A673 (cell line): ENCODE measurements around the gene RPL10A. TPM values are rescaled to one million over a fixed set of nuclear protein-coding genes. Genes with fewer than 3 reads are reported as not detected.

Experiments used
- BruUV-seq: library from RNA; stranded (reverse); fragments of 400-500 nt; replicated peaks from 2 replicates; lab custom pipeline; 2021; lab: Mats Ljungman, UMichigan
- CTCF ChIA-PET: fragments of 300-600 bp; sonication (Branson Sonifier 250); formaldehyde crosslinking; loops from one replicate; lab custom pipeline; 2022; ENCODE audit warnings: antibody characterized with exemption; lab: Charles Lee
- POLR2A ChIA-PET: fragments of 300-600 bp; sonication (Branson Sonifier 250); formaldehyde crosslinking; loops from one replicate; lab custom pipeline; 2022; ENCODE audit warnings: antibody characterized with exemption; ENCODE audit not compliant: low non-redundant PET; lab: Charles Lee
- DNase-seq: peaks from one replicate; pipeline ENCODE4 v3.0.0-alpha.2; 2015; ENCODE audit warnings: low spot score
- H3K27ac ChIP-seq: fragments of 200-600 bp; sonication (generic); 2 replicates; pipeline ENCODE4 v1.5.1; 2016; ENCODE audit warnings: mixed run types, low read depth, mild to moderate bottlenecking, mixed read lengths, antibody characterized with exemption, low read length; ENCODE audit not compliant: poor library complexity, severe bottlenecking
- H3K27me3 ChIP-seq: fragments of 200-600 bp; sonication (generic); replicated peaks from 2 replicates; pipeline ENCODE4 v1.6.1; 2017; ENCODE audit warnings: mixed run types, low read depth, mild to moderate bottlenecking, mixed read lengths, antibody characterized with exemption, low read length; ENCODE audit not compliant: insufficient read depth, poor library complexity
- H3K36me3 ChIP-seq: fragments of 200-600 bp; sonication (generic); 2 replicates; pipeline ENCODE4 v1.6.1; 2016; ENCODE audit warnings: mixed run types, mild to moderate bottlenecking, mixed read lengths, antibody characterized with exemption, low read length; ENCODE audit not compliant: insufficient read depth, poor library complexity, severe bottlenecking
- H3K4me1 ChIP-seq: fragments of 200-600 bp; sonication (generic); 2 replicates; pipeline ENCODE4 v1.6.1; 2017; ENCODE audit warnings: mixed run types, mild to moderate bottlenecking, mixed read lengths, antibody characterized with exemption, low read length; ENCODE audit not compliant: insufficient read depth, poor library complexity, severe bottlenecking
- H3K4me3 ChIP-seq: fragments of 200-600 bp; sonication (generic); 2 replicates; pipeline ENCODE4 v1.5.1; 2016; ENCODE audit warnings: low read depth, mixed run types, mild to moderate bottlenecking, mixed read lengths, low read length; ENCODE audit not compliant: poor library complexity, severe bottlenecking
- H3K9me3 ChIP-seq: fragments of 200-600 bp; sonication (generic); 2 replicates; pipeline ENCODE4 v1.6.1; 2016; ENCODE audit warnings: mixed run types, low read depth, mild to moderate bottlenecking, mixed read lengths, antibody characterized with exemption, low read length; ENCODE audit not compliant: poor library complexity, severe bottlenecking
- CTCF ChIP-seq: fragments of 300-800, 200-600 bp; sonication (generic); conservative IDR thresholded peaks from 2 replicates; pipeline ENCODE4 v1.5.1; 2017; ENCODE audit warnings: low read depth, mild to moderate bottlenecking, antibody characterized with exemption, low read length, moderate library complexity, mixed read lengths
- EZH2 ChIP-seq: fragments of 200-600 bp; sonication (generic); IDR thresholded peaks from 2 replicates; pipeline ENCODE4 v1.6.1; 2017; ENCODE audit warnings: borderline replicate concordance, low read depth, mild to moderate bottlenecking, mixed read lengths, antibody characterized with exemption, low read length; ENCODE audit not compliant: poor library complexity, severe bottlenecking
- intact Hi-C: fragments of 100-400 bp; cut with micrococcal nuclease; formaldehyde crosslinking; loops from one replicate; pipeline ENCODE4 v1.10.0; 2022; ENCODE audit not compliant: unreplicated experiment
- microRNA-seq: library from miRNA; unstranded; fragments of <30 nt; microRNA quantifications from one replicate; pipeline ENCODE4 v1.2.0, GENCODE V29; 2021
- total RNA-seq: library from RNA; stranded (reverse); gene quantifications from 2 replicates; pipeline ENCODE4 v1.2.3, GENCODE V29; 2021

Gene RPL10A
- total RNA-seq, 1 experiment from 2014 or later = 1,064 TPM

- ChIA-PET CTCF (no interaction called here), POLR2A (no interaction called here)
- no peaks in the 10 kb centered on the region for H3K36me3 ChIP-seq
These were observed 50.5 kb downstream of the RPL10A start for GRCh38 chr6:35518566-35519312.

GRCh38 chr6:35519313-35520015 lies 51.3 kb downstream of the RPL10A start:
- intact Hi-C loops = loop anchor here (10.0 kb wide), 1 partner anchor 65 kb away; no protein-coding TSS in a partner anchor
- no peak overlapping the region for H3K27ac ChIP-seq
- no peaks in the 10 kb centered on the region for H3K27me3 ChIP-seq
- ChIA-PET CTCF (no interaction called here), POLR2A (no interaction called here)
- H3K4me3 ChIP-seq = no peak overlapping the region
- H3K4me1 ChIP-seq = no peaks in the 10 kb centered on the region
- H3K36me3 ChIP-seq = no peaks in the 10 kb centered on the region
- DNase-seq = no peak
- H3K9me3 ChIP-seq = no peaks in the 10 kb centered on the region
- TF ChIP-seq CTCF (no peak), EZH2 (no peak)
- no TSS peak for BruUV-seq

More at GRCh38 chr6:35518566-35519312, 50.5 kb downstream of the RPL10A start:
- intact Hi-C loops = no loop called here
- H3K27ac ChIP-seq = no peak overlapping the region
- H3K4me1 ChIP-seq = no peaks in the 10 kb centered on the region
- H3K9me3 ChIP-seq = no peaks in the 10 kb centered on the region
- no peak overlapping the region for H3K4me3 ChIP-seq
- DNase-seq = no peak
- H3K27me3 ChIP-seq = no peaks in the 10 kb centered on the region
- no peak for TF ChIP-seq CTCF
- no peak for TF ChIP-seq EZH2
- no TSS peak for BruUV-seq

Small RNA genes lying within 50 kb of the gene (microRNA-seq; reads per million reads assigned to microRNA genes)
- 6.5 reads per million, percentile 21 among the genes with 10 or more reads in this experiment for gene MIR7111

Other genes starting within 250 kb of the RPL10A start
- gene ZNF76, start 208.7 kb upstream of the RPL10A start, total RNA-seq = 28.7 and 36.0 TPM in 2 replicates
- 0.37 and 0.44 TPM in 2 replicates for gene DEF6, start 170.6 kb upstream of the RPL10A start, total RNA-seq
- gene PPARD, start 125.8 kb upstream of the RPL10A start, total RNA-seq = 13.8 and 15.4 TPM in 2 replicates
- gene FANCE, start 16.1 kb upstream of the RPL10A start, total RNA-seq = 19.2 and 23.4 TPM in 2 replicates
- 10.3 and 17.0 TPM in 2 replicates for gene TEAD3, start 28.7 kb downstream of the RPL10A start, total RNA-seq
- gene TULP1, start 44.5 kb downstream of the RPL10A start, total RNA-seq = 0.66 TPM in 1 of 2 replicates, not detected in the other
- 20.4 and 26.2 TPM in 2 replicates for gene FKBP5, start 220.5 kb downstream of the RPL10A start, total RNA-seq